ENCODE data around the gene NENF.

The NENF gene

GRCh38 chr1:212437179-212437798 is 4.6 kb downstream of the NENF start:
- Mint-ChIP-seq H3K27me3 (no peaks in the 10 kb centered on the region), H3K4me3 (no peak overlapping the region), H3K36me3 (ENCODE audit: insufficient read depth) (peaks cover 3% of the 10 kb centered on the region), H3K27ac (ENCODE audit: low read depth) (no peak overlapping the region), H3K4me1 (peaks cover 35% of the 10 kb centered on the region), H3K9me3 (no peaks in the 10 kb centered on the region)
- DNase-seq (ENCODE audit: low spot score in 2 of 2), result no peak
- no peak for ATAC-seq (replicated peaks; ENCODE audit: extremely low read depth, poor library complexity, severe bottlenecking)

GRCh38 chr1:212438831-212439237 is 6.1 kb downstream of the NENF start:
- H3K4me3 Mint-ChIP-seq, result no peak overlapping the region
- no peaks in the 10 kb centered on the region for H3K27me3 Mint-ChIP-seq
- no peaks in the 10 kb centered on the region for H3K9me3 Mint-ChIP-seq
- ATAC-seq (replicated peaks; ENCODE audit: extremely low read depth, poor library complexity, severe bottlenecking) (no peak), DNase-seq (ENCODE audit: low spot score in 2 of 2) (no peak)
- peaks cover 29% of the 10 kb centered on the region for H3K4me1 Mint-ChIP-seq
- peaks cover 4% of the 10 kb centered on the region for H3K36me3 Mint-ChIP-seq (ENCODE audit: insufficient read depth)
- no peak overlapping the region for H3K27ac Mint-ChIP-seq (ENCODE audit: low read depth)

GRCh38 chr1:212440419-212440818 is 7.7 kb downstream of the NENF start:
- no peaks in the 10 kb centered on the region for H3K9me3 Mint-ChIP-seq
- ATAC-seq (replicated peaks; ENCODE audit: extremely low read depth, poor library complexity, severe bottlenecking), result no peak
- peaks cover 19% of the 10 kb centered on the region for H3K4me1 Mint-ChIP-seq
- DNase-seq (ENCODE audit: low spot score in 2 of 2), result no peak
- peaks cover 5% of the 10 kb centered on the region for H3K36me3 Mint-ChIP-seq (ENCODE audit: insufficient read depth)
- H3K27ac Mint-ChIP-seq (ENCODE audit: low read depth), result no peak overlapping the region
- no peak overlapping the region for H3K4me3 Mint-ChIP-seq
- no peaks in the 10 kb centered on the region for H3K27me3 Mint-ChIP-seq

GRCh38 chr1:212442408-212442807 is 9.7 kb downstream of the NENF start:
- Mint-ChIP-seq H3K36me3 (ENCODE audit: insufficient read depth) (peaks cover 10% of the 10 kb centered on the region), H3K9me3 (no peaks in the 10 kb centered on the region), H3K27ac (ENCODE audit: low read depth) (no peak overlapping the region), H3K27me3 (no peaks in the 10 kb centered on the region), H3K4me1 (peaks cover 16% of the 10 kb centered on the region), H3K4me3 (no peak overlapping the region)
- DNase-seq (ENCODE audit: low spot score in 2 of 2) (no peak), ATAC-seq (replicated peaks; ENCODE audit: extremely low read depth, poor library complexity, severe bottlenecking) (no peak)

- no peak for ATAC-seq (replicated peaks; ENCODE audit: extremely low read depth, poor library complexity, severe bottlenecking)
- Mint-ChIP-seq H3K4me1 (no peaks in the 10 kb centered on the region), H3K27ac (ENCODE audit: low read depth) (no peak overlapping the region), H3K36me3 (ENCODE audit: insufficient read depth) (peaks cover 12% of the 10 kb centered on the region), H3K27me3 (no peaks in the 10 kb centered on the region), H3K4me3 (no peak overlapping the region), H3K9me3 (no peaks in the 10 kb centered on the region)
- DNase-seq (ENCODE audit: low spot score in 2 of 2), result no peak
These were observed 13.6 kb downstream of the NENF start for GRCh38 chr1:212446333-212446732.

GRCh38 chr1:212447478-212447877 is 14.8 kb downstream of the NENF start:
- ATAC-seq (replicated peaks; ENCODE audit: extremely low read depth, poor library complexity, severe bottlenecking) (no peak), DNase-seq (ENCODE audit: low spot score in 2 of 2) (no peak)
- no peaks in the 10 kb centered on the region for H3K9me3 Mint-ChIP-seq
- no peak overlapping the region for H3K27ac Mint-ChIP-seq (ENCODE audit: low read depth)
- no peaks in the 10 kb centered on the region for H3K27me3 Mint-ChIP-seq
- no peaks in the 10 kb centered on the region for H3K4me1 Mint-ChIP-seq
- H3K36me3 Mint-ChIP-seq (ENCODE audit: insufficient read depth), result peaks cover 10% of the 10 kb centered on the region
- H3K4me3 Mint-ChIP-seq, result no peak overlapping the region

- Mint-ChIP-seq H3K36me3 (ENCODE audit: insufficient read depth) (peaks cover 7% of the 10 kb centered on the region), H3K4me3 (no peak overlapping the region), H3K27ac (ENCODE audit: low read depth) (no peak overlapping the region), H3K4me1 (no peaks in the 10 kb centered on the region), H3K9me3 (no peaks in the 10 kb centered on the region), H3K27me3 (no peaks in the 10 kb centered on the region)
- ATAC-seq (replicated peaks; ENCODE audit: extremely low read depth, poor library complexity, severe bottlenecking) (no peak), DNase-seq (ENCODE audit: low spot score in 2 of 2) (no peak)
These were observed 17.7 kb downstream of the NENF start for GRCh38 chr1:212450331-212450881.

GRCh38 chr1:212451416-212452322 is 18.9 kb downstream of the NENF start:
- Mint-ChIP-seq H3K9me3 (no peaks in the 10 kb centered on the region), H3K4me1 (no peaks in the 10 kb centered on the region), H3K4me3 (no peak overlapping the region), H3K27ac (ENCODE audit: low read depth) (no peak overlapping the region), H3K36me3 (ENCODE audit: insufficient read depth) (peaks cover 4% of the 10 kb centered on the region), H3K27me3 (no peaks in the 10 kb centered on the region)
- no peak for ATAC-seq (replicated peaks; ENCODE audit: extremely low read depth, poor library complexity, severe bottlenecking)
- DNase-seq (ENCODE audit: low spot score in 2 of 2), result no peak

GRCh38 chr1:212452323-212453155 is 19.8 kb downstream of the NENF start:
- H3K36me3 Mint-ChIP-seq (ENCODE audit: insufficient read depth), result peaks cover 4% of the 10 kb centered on the region
- H3K4me1 Mint-ChIP-seq, result no peaks in the 10 kb centered on the region
- no peak for ATAC-seq (replicated peaks; ENCODE audit: extremely low read depth, poor library complexity, severe bottlenecking)
- H3K27me3 Mint-ChIP-seq, result no peaks in the 10 kb centered on the region
- DNase-seq (ENCODE audit: low spot score in 2 of 2), result no peak
- H3K9me3 Mint-ChIP-seq, result no peaks in the 10 kb centered on the region
- peak overlapping the region; percentile 25 for H3K27ac Mint-ChIP-seq (ENCODE audit: low read depth)
- H3K4me3 Mint-ChIP-seq, result no peak overlapping the region

- no peaks in the 10 kb centered on the region for H3K4me1 Mint-ChIP-seq
- no peaks in the 10 kb centered on the region for H3K27me3 Mint-ChIP-seq
- DNase-seq (ENCODE audit: low spot score in 2 of 2) (no peak), ATAC-seq (replicated peaks; ENCODE audit: extremely low read depth, poor library complexity, severe bottlenecking) (no peak)
- peaks cover 3% of the 10 kb centered on the region for H3K36me3 Mint-ChIP-seq (ENCODE audit: insufficient read depth)
- no peak overlapping the region for H3K4me3 Mint-ChIP-seq
- peak overlapping the region; percentile 25 for H3K27ac Mint-ChIP-seq (ENCODE audit: low read depth)
- H3K9me3 Mint-ChIP-seq, result no peaks in the 10 kb centered on the region
These were observed 20.6 kb downstream of the NENF start for GRCh38 chr1:212453156-212453857.

GRCh38 chr1:212454741-212455140 is 22.0 kb downstream of the NENF start:
- no peaks in the 10 kb centered on the region for H3K9me3 Mint-ChIP-seq
- no peaks in the 10 kb centered on the region for H3K27me3 Mint-ChIP-seq
- no peak overlapping the region for H3K4me3 Mint-ChIP-seq
- H3K4me1 Mint-ChIP-seq, result no peaks in the 10 kb centered on the region
- DNase-seq (ENCODE audit: low spot score in 2 of 2) (no peak), ATAC-seq (replicated peaks; ENCODE audit: extremely low read depth, poor library complexity, severe bottlenecking) (no peak)
- H3K27ac Mint-ChIP-seq (ENCODE audit: low read depth), result no peak overlapping the region
- H3K36me3 Mint-ChIP-seq (ENCODE audit: insufficient read depth), result peaks cover 3% of the 10 kb centered on the region

- peaks cover 3% of the 10 kb centered on the region for H3K36me3 Mint-ChIP-seq (ENCODE audit: insufficient read depth)
- no peak for DNase-seq (ENCODE audit: low spot score in 2 of 2)
- no peaks in the 10 kb centered on the region for H3K9me3 Mint-ChIP-seq
- no peaks in the 10 kb centered on the region for H3K4me1 Mint-ChIP-seq
- H3K4me3 Mint-ChIP-seq, result no peak overlapping the region
- H3K27me3 Mint-ChIP-seq, result no peaks in the 10 kb centered on the region
- ATAC-seq (replicated peaks; ENCODE audit: extremely low read depth, poor library complexity, severe bottlenecking), result no peak
- no peak overlapping the region for H3K27ac Mint-ChIP-seq (ENCODE audit: low read depth)
These were observed 22.7 kb downstream of the NENF start for GRCh38 chr1:212455401-212455800.
